ENCODE results near the gene ZG16.
"Not testable (repeated sequence)": the region's sequence is repeated elsewhere in the genome, so short reads cannot be mapped to it uniquely, and the experiment has no call there.

The ZG16 gene

GRCh38 chr16:29777576-29778350, at the start of gene ZG16:
Gene ZG16, plus strand, starts transcription at chr16:29778256. Its CDS starts 1,011 bp downstream, at chr16:29779267.
- DNase-seq (ENCODE audit: extremely low read depth in 1 of 2, low read depth in 1 of 2): no peak

GRCh38 chr16:29729116-29729521, 48.9 kb upstream of the ZG16 start:
- DNase-seq (ENCODE audit: extremely low read depth in 1 of 2, low read depth in 1 of 2): no peak

GRCh38 chr16:29730649-29731048, 47.4 kb upstream of the ZG16 start:
- no peak for DNase-seq (ENCODE audit: extremely low read depth in 1 of 2, low read depth in 1 of 2)

- not testable (repeated sequence) for DNase-seq (ENCODE audit: extremely low read depth in 1 of 2, low read depth in 1 of 2)
Observed at GRCh38 chr16:29731768-29732601, 46.1 kb upstream of the ZG16 start.

GRCh38 chr16:29734786-29735185, 43.3 kb upstream of the ZG16 start:
- DNase-seq (ENCODE audit: extremely low read depth in 1 of 2, low read depth in 1 of 2): no peak

GRCh38 chr16:29736112-29736511, 41.9 kb upstream of the ZG16 start:
- DNase-seq (ENCODE audit: extremely low read depth in 1 of 2, low read depth in 1 of 2): no peak

- no peak for DNase-seq (ENCODE audit: extremely low read depth in 1 of 2, low read depth in 1 of 2)
Observed at GRCh38 chr16:29736764-29737163, 41.3 kb upstream of the ZG16 start.

- no peak for DNase-seq (ENCODE audit: extremely low read depth in 1 of 2, low read depth in 1 of 2)
Observed at GRCh38 chr16:29737713-29738112, 40.3 kb upstream of the ZG16 start.

GRCh38 chr16:29738514-29738913, 39.5 kb upstream of the ZG16 start:
- no peak for DNase-seq (ENCODE audit: extremely low read depth in 1 of 2, low read depth in 1 of 2)

GRCh38 chr16:29739927-29740629, 38.0 kb upstream of the ZG16 start:
- not testable (repeated sequence) for DNase-seq (ENCODE audit: extremely low read depth in 1 of 2, low read depth in 1 of 2)

GRCh38 chr16:29740630-29741015, 37.4 kb upstream of the ZG16 start:
- not testable (repeated sequence) for DNase-seq (ENCODE audit: extremely low read depth in 1 of 2, low read depth in 1 of 2)

- DNase-seq (ENCODE audit: extremely low read depth in 1 of 2, low read depth in 1 of 2): no peak
Observed at GRCh38 chr16:29742683-29743275, 35.3 kb upstream of the ZG16 start.

- no peak for DNase-seq (ENCODE audit: extremely low read depth in 1 of 2, low read depth in 1 of 2)
Observed at GRCh38 chr16:29743475-29743826, 34.6 kb upstream of the ZG16 start.

- DNase-seq (ENCODE audit: extremely low read depth in 1 of 2, low read depth in 1 of 2): peak in 1 of 2 donors; percentile 24
Observed at GRCh38 chr16:29743827-29744531, 34.1 kb upstream of the ZG16 start.

GRCh38 chr16:29744541-29745101, 33.4 kb upstream of the ZG16 start:
- no peak for DNase-seq (ENCODE audit: extremely low read depth in 1 of 2, low read depth in 1 of 2)

GRCh38 chr16:29745121-29745852, 32.8 kb upstream of the ZG16 start:
- peak in 1 of 2 donors; percentile 25 for DNase-seq (ENCODE audit: extremely low read depth in 1 of 2, low read depth in 1 of 2)

- peak; percentile 83 to 88 for DNase-seq (ENCODE audit: extremely low read depth in 1 of 2, low read depth in 1 of 2)
Observed at GRCh38 chr16:29745853-29746345, 32.2 kb upstream of the ZG16 start, which contains the start of gene C16orf54. Gene C16orf54, minus strand, starts transcription at chr16:29745990. Its CDS starts 1,039 bp downstream, at chr16:29744951.

- not testable (repeated sequence) for DNase-seq (ENCODE audit: extremely low read depth in 1 of 2, low read depth in 1 of 2)
Observed at GRCh38 chr16:29746518-29746917, 31.5 kb upstream of the ZG16 start.

Measured in activated CD8-positive, alpha-beta memory T cell treated with anti-CD3 and anti-CD28 coated beads for 1 hour (primary cell).